ENCODE data around the gene WDR36.

DNA sequence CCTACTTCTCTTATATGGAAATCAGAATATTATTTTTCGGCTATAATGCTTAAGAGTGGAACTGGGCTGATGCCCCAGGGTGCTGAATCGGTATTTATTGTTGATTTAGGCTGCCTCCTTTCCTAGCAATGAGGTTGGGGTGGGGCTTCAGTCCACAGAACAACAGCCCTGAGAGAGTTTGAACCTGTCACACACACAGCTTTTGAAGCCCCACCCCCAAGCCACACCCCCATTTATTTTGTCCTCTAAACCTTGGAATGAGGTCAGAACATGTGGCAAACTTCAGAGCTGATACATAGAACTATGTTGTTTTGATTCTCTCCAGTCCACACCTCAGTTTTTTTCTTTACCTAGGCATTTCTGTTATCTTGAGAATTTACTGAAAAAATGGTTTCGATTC lies 80.4 kb downstream of the WDR36 start:
- TF ChIP-seq BACH1 (IDR thresholded peaks at IDR 0.05; ENCODE audit: low read length): no peak
- TF ChIP-seq, protein P1, sequence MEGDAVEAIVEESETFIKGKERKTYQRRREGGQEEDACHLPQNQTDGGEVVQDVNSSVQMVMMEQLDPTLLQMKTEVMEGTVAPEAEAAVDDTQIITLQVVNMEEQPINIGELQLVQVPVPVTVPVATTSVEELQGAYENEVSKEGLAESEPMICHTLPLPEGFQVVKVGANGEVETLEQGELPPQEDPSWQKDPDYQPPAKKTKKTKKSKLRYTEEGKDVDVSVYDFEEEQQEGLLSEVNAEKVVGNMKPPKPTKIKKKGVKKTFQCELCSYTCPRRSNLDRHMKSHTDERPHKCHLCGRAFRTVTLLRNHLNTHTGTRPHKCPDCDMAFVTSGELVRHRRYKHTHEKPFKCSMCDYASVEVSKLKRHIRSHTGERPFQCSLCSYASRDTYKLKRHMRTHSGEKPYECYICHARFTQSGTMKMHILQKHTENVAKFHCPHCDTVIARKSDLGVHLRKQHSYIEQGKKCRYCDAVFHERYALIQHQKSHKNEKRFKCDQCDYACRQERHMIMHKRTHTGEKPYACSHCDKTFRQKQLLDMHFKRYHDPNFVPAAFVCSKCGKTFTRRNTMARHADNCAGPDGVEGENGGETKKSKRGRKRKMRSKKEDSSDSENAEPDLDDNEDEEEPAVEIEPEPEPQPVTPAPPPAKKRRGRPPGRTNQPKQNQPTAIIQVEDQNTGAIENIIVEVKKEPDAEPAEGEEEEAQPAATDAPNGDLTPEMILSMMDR (IDR thresholded peaks at IDR 0.05; ENCODE audit: control extremely low read depth in 1 of 3, insufficient read depth in 1 of 3, low read depth in 1 of 3, low read length in 3 of 3): no peak
- TF ChIP-seq EZH2 (IDR thresholded peaks at IDR 0.05; ENCODE audit: low read depth, low read length, severe bottlenecking): no peak
- no peak for TF ChIP-seq EP300 (IDR thresholded peaks at IDR 0.05; ENCODE audit: borderline replicate concordance in 1 of 2, low read depth in 2 of 2, low read length in 2 of 2)
- TF ChIP-seq, protein P2, sequence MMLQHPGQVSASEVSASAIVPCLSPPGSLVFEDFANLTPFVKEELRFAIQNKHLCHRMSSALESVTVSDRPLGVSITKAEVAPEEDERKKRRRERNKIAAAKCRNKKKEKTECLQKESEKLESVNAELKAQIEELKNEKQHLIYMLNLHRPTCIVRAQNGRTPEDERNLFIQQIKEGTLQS (IDR thresholded peaks at IDR 0.05; ENCODE audit: insufficient read depth, low read depth, low read length): no peak
- no peak for TF ChIP-seq GABPA (IDR thresholded peaks at IDR 0.05; ENCODE audit: borderline replicate concordance, insufficient read depth, low read length)
- TF ChIP-seq CEBPB (IDR thresholded peaks at IDR 0.05; ENCODE audit: low read depth, low read length): no peak
- TF ChIP-seq ZNF274 (IDR thresholded peaks at IDR 0.05; ENCODE audit: borderline replicate concordance, extremely low read depth, low read length): no peak
- no peak for TF ChIP-seq POLR2A (IDR thresholded peaks at IDR 0.05; ENCODE audit: control extremely low read depth in 1 of 2, low read depth in 2 of 2, low read length in 2 of 2)
- TF ChIP-seq, protein P3, sequence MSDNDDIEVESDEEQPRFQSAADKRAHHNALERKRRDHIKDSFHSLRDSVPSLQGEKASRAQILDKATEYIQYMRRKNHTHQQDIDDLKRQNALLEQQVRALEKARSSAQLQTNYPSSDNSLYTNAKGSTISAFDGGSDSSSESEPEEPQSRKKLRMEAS (IDR thresholded peaks at IDR 0.05): no peak
- TF ChIP-seq NANOG (IDR thresholded peaks at IDR 0.05; ENCODE audit: insufficient read depth, low read depth, low read length, poor library complexity, severe bottlenecking): no peak
- no peak for TF ChIP-seq E2F6 (IDR thresholded peaks at IDR 0.05)
